Measurements from ENCODE around the gene KIR2DL4. TPM values are rescaled to one million over a fixed set of nuclear protein-coding genes. Genes with fewer than 3 reads are reported as not detected.

Gene KIR2DL4
- total and polyA plus RNA-seq, 2 donors (not counting 1 experiment from before 2014, with no cell fraction given): not detected

DNA sequence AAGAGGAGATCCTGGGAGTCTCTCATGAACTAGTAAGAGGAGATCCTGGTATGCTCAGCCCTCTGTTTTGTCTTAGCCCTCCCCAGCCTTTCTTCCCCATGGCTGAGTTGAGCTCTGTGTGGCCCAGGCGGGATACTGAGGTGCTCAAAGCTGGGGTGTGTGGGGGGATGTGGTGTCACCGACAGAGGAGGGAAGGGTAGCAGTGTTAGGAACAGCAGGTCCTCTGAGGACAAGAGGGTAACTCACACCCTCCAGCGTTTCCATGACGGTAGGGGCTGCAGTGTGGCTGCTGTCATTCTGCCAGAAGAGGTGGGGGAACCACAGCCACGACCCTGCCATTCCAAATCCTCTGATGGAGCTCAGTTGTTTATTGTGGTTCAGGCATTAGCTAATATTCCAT, 691 bp downstream of the KIR2DL4 start:
- Histone ChIP-seq H3K27me3 (ENCODE audit: control insufficient read depth, insufficient read depth, low read length) (no peaks in the 10 kb centered on the region), H4K20me1 (ENCODE audit: control insufficient read depth, extremely low read depth, insufficient read depth, low read length) (no peaks in the 10 kb centered on the region), H3K4me1 (ENCODE audit: control insufficient read depth, extremely low read depth, insufficient read depth, low read length) (no peaks in the 10 kb centered on the region), H3K27ac (ENCODE audit: insufficient read depth, low read length) (no peak overlapping the region), H3K4me3 (replicated peaks in 1 of 4; ENCODE audit: control extremely low read depth in 1 of 4, insufficient read depth in 1 of 4, low read depth in 3 of 4, low read length in 4 of 4) (no peak overlapping the region), H3K9ac (ENCODE audit: insufficient read depth, low read length) (no peak overlapping the region), H3K4me2 (ENCODE audit: extremely low read depth, insufficient read depth, low read length) (no peak overlapping the region), H3K9me3 (ENCODE audit: control insufficient read depth, insufficient read depth, low read depth, low read length) (no peaks in the 10 kb centered on the region), H3K79me2 (ENCODE audit: control insufficient read depth, insufficient read depth, low read length) (no peaks in the 10 kb centered on the region), H2AFZ (ENCODE audit: low read length) (no peak overlapping the region), H3K36me3 (ENCODE audit: control insufficient read depth, insufficient read depth, low read length) (no peaks in the 10 kb centered on the region)
- no peak for DNase-seq (ENCODE audit: low read depth in 2 of 2)
- no peak for TF ChIP-seq EZH2 (IDR thresholded peaks at IDR 0.05; ENCODE audit: low read length, missing control alignments)
- TF ChIP-seq, protein P1, sequence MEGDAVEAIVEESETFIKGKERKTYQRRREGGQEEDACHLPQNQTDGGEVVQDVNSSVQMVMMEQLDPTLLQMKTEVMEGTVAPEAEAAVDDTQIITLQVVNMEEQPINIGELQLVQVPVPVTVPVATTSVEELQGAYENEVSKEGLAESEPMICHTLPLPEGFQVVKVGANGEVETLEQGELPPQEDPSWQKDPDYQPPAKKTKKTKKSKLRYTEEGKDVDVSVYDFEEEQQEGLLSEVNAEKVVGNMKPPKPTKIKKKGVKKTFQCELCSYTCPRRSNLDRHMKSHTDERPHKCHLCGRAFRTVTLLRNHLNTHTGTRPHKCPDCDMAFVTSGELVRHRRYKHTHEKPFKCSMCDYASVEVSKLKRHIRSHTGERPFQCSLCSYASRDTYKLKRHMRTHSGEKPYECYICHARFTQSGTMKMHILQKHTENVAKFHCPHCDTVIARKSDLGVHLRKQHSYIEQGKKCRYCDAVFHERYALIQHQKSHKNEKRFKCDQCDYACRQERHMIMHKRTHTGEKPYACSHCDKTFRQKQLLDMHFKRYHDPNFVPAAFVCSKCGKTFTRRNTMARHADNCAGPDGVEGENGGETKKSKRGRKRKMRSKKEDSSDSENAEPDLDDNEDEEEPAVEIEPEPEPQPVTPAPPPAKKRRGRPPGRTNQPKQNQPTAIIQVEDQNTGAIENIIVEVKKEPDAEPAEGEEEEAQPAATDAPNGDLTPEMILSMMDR (conservative IDR thresholded peaks at IDR 0.05 in 1 of 2, IDR thresholded peaks at IDR 0.05 in 1 of 2; ENCODE audit: low read depth in 1 of 2, low read length in 2 of 2): no peak

DNA sequence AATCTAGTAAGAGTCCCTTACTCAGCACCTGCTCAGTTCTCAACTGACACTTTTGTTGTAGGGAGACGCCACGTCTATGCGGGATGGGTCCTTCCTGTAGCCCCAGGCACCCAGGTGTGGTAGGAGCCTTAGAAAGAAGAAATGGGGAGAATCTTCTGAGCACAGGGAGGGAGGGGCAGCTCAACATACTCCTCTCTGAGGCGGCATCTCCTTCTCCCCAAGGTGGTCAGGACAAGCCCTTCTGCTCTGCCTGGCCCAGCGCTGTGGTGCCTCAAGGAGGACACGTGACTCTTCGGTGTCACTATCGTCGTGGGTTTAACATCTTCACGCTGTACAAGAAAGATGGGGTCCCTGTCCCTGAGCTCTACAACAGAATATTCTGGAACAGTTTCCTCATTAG, 1.2 kb downstream of the KIR2DL4 start:
- H2AFZ ChIP-seq (ENCODE audit: low read length): no peak overlapping the region
- H3K4me3 ChIP-seq (replicated peaks in 1 of 4; ENCODE audit: control extremely low read depth in 1 of 4, insufficient read depth in 1 of 4, low read depth in 3 of 4, low read length in 4 of 4): no peak overlapping the region
- no peaks in the 10 kb centered on the region for H3K36me3 ChIP-seq (ENCODE audit: control insufficient read depth, insufficient read depth, low read length)
- no peak overlapping the region for H3K27ac ChIP-seq (ENCODE audit: insufficient read depth, low read length)
- TF ChIP-seq, protein P1 (conservative IDR thresholded peaks at IDR 0.05 in 1 of 2, IDR thresholded peaks at IDR 0.05 in 1 of 2; ENCODE audit: low read depth in 1 of 2, low read length in 2 of 2): no peak
- TF ChIP-seq EZH2 (IDR thresholded peaks at IDR 0.05; ENCODE audit: low read length, missing control alignments): no peak
- H3K4me2 ChIP-seq (ENCODE audit: extremely low read depth, insufficient read depth, low read length): no peak overlapping the region
- no peaks in the 10 kb centered on the region for H3K79me2 ChIP-seq (ENCODE audit: control insufficient read depth, insufficient read depth, low read length)
- H3K4me1 ChIP-seq (ENCODE audit: control insufficient read depth, extremely low read depth, insufficient read depth, low read length): no peaks in the 10 kb centered on the region
- H3K27me3 ChIP-seq (ENCODE audit: control insufficient read depth, insufficient read depth, low read length): no peaks in the 10 kb centered on the region
- H3K9ac ChIP-seq (ENCODE audit: insufficient read depth, low read length): no peak overlapping the region
- no peak for DNase-seq (ENCODE audit: low read depth in 2 of 2)
- no peaks in the 10 kb centered on the region for H3K9me3 ChIP-seq (ENCODE audit: control insufficient read depth, insufficient read depth, low read depth, low read length)
- H4K20me1 ChIP-seq (ENCODE audit: control insufficient read depth, extremely low read depth, insufficient read depth, low read length): no peaks in the 10 kb centered on the region

DNA sequence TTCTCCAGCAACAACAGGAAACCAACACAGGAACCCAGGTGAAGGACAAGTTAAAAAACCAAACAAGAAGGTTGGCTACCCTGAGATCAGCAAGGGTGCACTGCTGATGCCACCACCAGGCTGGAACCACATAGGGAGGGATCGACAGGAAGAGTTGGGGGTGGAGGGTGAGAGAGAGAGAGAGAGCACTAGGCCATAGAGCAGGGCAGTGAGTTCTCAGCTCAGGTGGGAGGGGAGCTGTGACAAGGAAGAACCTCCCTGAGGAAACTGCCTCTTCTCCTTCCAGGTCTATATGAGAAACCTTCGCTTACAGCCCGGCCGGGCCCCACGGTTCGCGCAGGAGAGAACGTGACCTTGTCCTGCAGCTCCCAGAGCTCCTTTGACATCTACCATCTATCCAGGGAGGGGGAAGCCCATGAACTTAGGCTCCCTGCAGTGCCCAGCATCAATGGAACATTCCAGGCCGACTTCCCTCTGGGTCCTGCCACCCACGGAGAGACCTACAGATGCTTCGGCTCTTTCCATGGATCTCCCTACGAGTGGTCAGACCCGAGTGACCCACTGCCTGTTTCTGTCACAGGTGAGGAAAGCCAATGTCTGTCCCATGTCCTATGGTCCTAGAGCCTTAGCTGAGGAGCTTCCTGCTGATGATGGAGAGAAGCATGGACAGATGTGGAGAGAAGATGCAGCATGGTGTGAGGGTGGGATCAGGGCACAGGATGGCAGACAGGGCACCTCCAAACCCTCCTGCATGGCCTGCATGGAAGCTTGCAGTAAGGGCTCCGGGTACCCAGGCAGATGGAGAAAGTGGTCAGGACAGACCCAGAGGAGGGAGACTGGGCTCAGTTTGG, 2.5 kb downstream of the KIR2DL4 start:
- Histone ChIP-seq H3K27ac (ENCODE audit: insufficient read depth, low read length) (no peak overlapping the region), H3K9ac (ENCODE audit: insufficient read depth, low read length) (no peak overlapping the region), H3K4me1 (ENCODE audit: control insufficient read depth, extremely low read depth, insufficient read depth, low read length) (no peaks in the 10 kb centered on the region), H3K4me2 (ENCODE audit: extremely low read depth, insufficient read depth, low read length) (no peak overlapping the region), H2AFZ (ENCODE audit: low read length) (no peak overlapping the region), H3K9me3 (ENCODE audit: control insufficient read depth, insufficient read depth, low read depth, low read length) (no peaks in the 10 kb centered on the region), H3K79me2 (ENCODE audit: control insufficient read depth, insufficient read depth, low read length) (no peaks in the 10 kb centered on the region), H3K27me3 (ENCODE audit: control insufficient read depth, insufficient read depth, low read length) (no peaks in the 10 kb centered on the region), H3K4me3 (replicated peaks in 1 of 4; ENCODE audit: control extremely low read depth in 1 of 4, insufficient read depth in 1 of 4, low read depth in 3 of 4, low read length in 4 of 4) (no peak overlapping the region), H3K36me3 (ENCODE audit: control insufficient read depth, insufficient read depth, low read length) (no peaks in the 10 kb centered on the region), H4K20me1 (ENCODE audit: control insufficient read depth, extremely low read depth, insufficient read depth, low read length) (no peaks in the 10 kb centered on the region)
- DNase-seq (ENCODE audit: low read depth in 2 of 2): no peak
- TF ChIP-seq, protein P1 (conservative IDR thresholded peaks at IDR 0.05 in 1 of 2, IDR thresholded peaks at IDR 0.05 in 1 of 2; ENCODE audit: low read depth in 1 of 2, low read length in 2 of 2): no peak
- TF ChIP-seq EZH2 (IDR thresholded peaks at IDR 0.05; ENCODE audit: low read length, missing control alignments): no peak

All from fibroblast of lung (primary cell).